Nephron (organoid): Measurements from ENCODE around the gene MYZAP.
A peak's percentile ranks its signal among the peaks of the same experiment; 100 is the strongest.

Experiments
- H3K27ac Mint-ChIP-seq, 3 experiments: 2 replicates each; pipeline ENCODE4 v1.8.0; 2020; ENCODE audit warnings: mixed read lengths in 3 of 3, mild to moderate bottlenecking in 2 of 3, moderate library complexity in 1 of 3
- H3K27me3 Mint-ChIP-seq: 2 replicates; pipeline ENCODE4 v1.8.0; 2021; ENCODE audit warnings: low read depth, mild to moderate bottlenecking, moderate library complexity, mixed read lengths
- H3K36me3 Mint-ChIP-seq: 2 replicates; pipeline ENCODE4 v1.8.0; 2020; ENCODE audit warnings: low read depth, mixed read lengths
- H3K4me1 Mint-ChIP-seq: 2 replicates; pipeline ENCODE4 v1.8.0; 2020; ENCODE audit warnings: mixed read lengths
- H3K4me3 Mint-ChIP-seq, 3 experiments: 2 replicates each; pipeline ENCODE4 v1.8.0; 2020; ENCODE audit warnings: mild to moderate bottlenecking in 3 of 3, mixed read lengths in 3 of 3, moderate library complexity in 2 of 3
- H3K9me3 Mint-ChIP-seq: 2 replicates; pipeline ENCODE4 v1.8.0; 2020; ENCODE audit warnings: mixed read lengths
- CTCF ChIP-seq, 3 experiments: fragments of 200-600 bp; sonication (generic); IDR thresholded peaks; one replicate each; pipeline ENCODE4 v1.5.0; 2021; ENCODE audit warnings: antibody characterized with exemption in 3 of 3; ENCODE audit not compliant: unreplicated experiment in 3 of 3

The MYZAP gene

DNA sequence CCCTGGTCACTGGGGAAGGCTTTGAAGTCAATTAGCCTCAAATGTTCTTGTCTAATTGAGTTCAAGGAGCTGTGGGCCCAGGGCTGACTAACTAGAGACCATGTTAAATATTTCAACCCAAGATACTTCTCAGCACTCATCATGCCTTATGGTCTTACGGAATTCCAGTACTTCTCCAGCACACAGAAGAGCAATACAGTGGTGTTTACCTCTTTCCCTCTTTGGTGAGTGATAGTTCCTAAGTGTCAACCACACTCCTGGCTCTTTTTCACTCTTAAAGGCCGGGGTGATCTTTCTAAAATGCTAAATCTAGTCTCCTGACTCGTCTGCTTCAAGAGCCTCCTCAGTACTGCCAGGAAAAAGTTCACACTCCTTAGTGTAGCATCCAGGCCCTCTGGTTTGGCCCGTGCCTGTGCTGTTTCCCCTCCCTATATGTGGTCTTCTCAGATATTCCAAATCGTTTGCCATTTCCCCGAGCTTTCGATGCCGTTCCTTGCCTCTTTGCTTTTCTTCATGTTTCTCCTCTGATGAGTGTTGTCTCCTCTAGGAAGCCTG is 4.7 kb downstream of the MYZAP start:
- H3K27me3 Mint-ChIP-seq: peaks cover 25% of the 10 kb centered on the region
- peak overlapping the region in 1 of 3 experiments; percentile 29 for H3K4me3 Mint-ChIP-seq
- peaks cover 21% of the 10 kb centered on the region for H3K4me1 Mint-ChIP-seq
- no peaks in the 10 kb centered on the region for H3K36me3 Mint-ChIP-seq
- TF ChIP-seq CTCF (IDR thresholded peaks at IDR 0.05; ENCODE audit: unreplicated experiment in 3 of 3): no peak
- H3K9me3 Mint-ChIP-seq: no peaks in the 10 kb centered on the region
- no peak overlapping the region for H3K27ac Mint-ChIP-seq

- Mint-ChIP-seq H3K4me3 (no peak overlapping the region), H3K36me3 (no peaks in the 10 kb centered on the region), H3K27me3 (peaks cover 24% of the 10 kb centered on the region), H3K4me1 (peaks cover 21% of the 10 kb centered on the region), H3K9me3 (no peaks in the 10 kb centered on the region), H3K27ac (no peak overlapping the region)
- TF ChIP-seq CTCF (IDR thresholded peaks at IDR 0.05; ENCODE audit: unreplicated experiment in 3 of 3): no peak
These were observed 5.3 kb downstream of the MYZAP start for GRCh38 chr15:57596978-57597377.

DNA sequence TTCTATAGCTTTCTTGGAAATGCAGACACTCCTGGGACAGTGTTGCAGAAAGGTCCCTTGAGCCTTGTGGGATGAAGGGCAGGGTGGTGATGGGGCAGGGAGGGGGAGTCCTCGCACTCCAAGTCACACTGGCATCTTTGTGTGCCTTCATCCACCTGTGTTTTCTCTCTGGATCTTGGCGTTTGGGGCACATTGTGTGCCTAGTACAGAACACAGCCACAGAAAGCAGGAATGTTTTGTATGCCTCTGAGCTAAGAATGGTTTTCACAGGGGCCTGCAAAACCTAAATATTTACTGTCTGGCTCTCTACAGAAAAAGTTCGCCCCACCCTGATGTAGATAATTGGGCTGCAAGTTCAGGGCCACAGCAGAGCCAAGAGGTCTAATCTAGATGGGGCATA is 5.7 kb downstream of the MYZAP start:
- H3K4me3 Mint-ChIP-seq: no peak overlapping the region
- no peaks in the 10 kb centered on the region for H3K9me3 Mint-ChIP-seq
- TF ChIP-seq CTCF (IDR thresholded peaks at IDR 0.05; ENCODE audit: unreplicated experiment in 3 of 3): no peak
- H3K27ac Mint-ChIP-seq: no peak overlapping the region
- H3K4me1 Mint-ChIP-seq: peaks cover 21% of the 10 kb centered on the region
- no peaks in the 10 kb centered on the region for H3K36me3 Mint-ChIP-seq
- peaks cover 21% of the 10 kb centered on the region for H3K27me3 Mint-ChIP-seq

GRCh38 chr15:57598346-57598745 is 6.6 kb downstream of the MYZAP start:
- Mint-ChIP-seq H3K27me3 (peaks cover 12% of the 10 kb centered on the region), H3K4me3 (no peak overlapping the region)

DNA sequence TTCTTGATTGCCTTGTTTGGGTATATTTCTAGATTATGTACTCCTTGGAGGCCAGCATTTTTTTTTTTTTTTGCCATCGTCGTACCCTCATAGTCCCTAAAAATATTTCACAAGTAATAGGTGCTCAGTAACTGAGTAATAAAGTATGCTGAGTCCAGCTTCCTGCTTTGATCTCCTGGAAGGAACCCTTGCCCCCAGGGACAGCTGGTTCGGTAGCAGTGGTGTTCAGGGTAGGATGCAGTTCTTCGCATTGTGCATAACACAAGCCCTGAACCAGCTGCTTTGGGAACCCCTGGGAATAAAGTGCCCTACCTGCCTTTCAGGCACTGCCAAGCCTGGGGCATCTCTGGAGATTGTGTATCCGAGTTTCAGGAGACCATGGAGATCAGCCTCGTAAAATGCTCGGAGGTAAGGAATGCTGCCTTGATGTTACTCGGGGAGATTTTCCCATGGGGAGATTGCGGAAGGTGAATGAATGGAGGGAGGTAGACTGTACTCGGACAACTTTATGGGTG is 7.6 kb downstream of the MYZAP start:
- Mint-ChIP-seq H3K27me3 (peaks cover 6% of the 10 kb centered on the region), H3K27ac (no peak overlapping the region), H3K36me3 (no peaks in the 10 kb centered on the region), H3K4me1 (peaks cover 17% of the 10 kb centered on the region), H3K9me3 (no peaks in the 10 kb centered on the region), H3K4me3 (no peak overlapping the region)
- TF ChIP-seq CTCF (IDR thresholded peaks at IDR 0.05; ENCODE audit: unreplicated experiment in 3 of 3): no peak

More at GRCh38 chr15:57598346-57598745, 6.6 kb downstream of the MYZAP start:
- no peaks in the 10 kb centered on the region for H3K9me3 Mint-ChIP-seq
- TF ChIP-seq CTCF (IDR thresholded peaks at IDR 0.05; ENCODE audit: unreplicated experiment in 3 of 3): no peak
- H3K27ac Mint-ChIP-seq: no peak overlapping the region
- H3K4me1 Mint-ChIP-seq: peaks cover 17% of the 10 kb centered on the region
- H3K36me3 Mint-ChIP-seq: no peaks in the 10 kb centered on the region

DNA sequence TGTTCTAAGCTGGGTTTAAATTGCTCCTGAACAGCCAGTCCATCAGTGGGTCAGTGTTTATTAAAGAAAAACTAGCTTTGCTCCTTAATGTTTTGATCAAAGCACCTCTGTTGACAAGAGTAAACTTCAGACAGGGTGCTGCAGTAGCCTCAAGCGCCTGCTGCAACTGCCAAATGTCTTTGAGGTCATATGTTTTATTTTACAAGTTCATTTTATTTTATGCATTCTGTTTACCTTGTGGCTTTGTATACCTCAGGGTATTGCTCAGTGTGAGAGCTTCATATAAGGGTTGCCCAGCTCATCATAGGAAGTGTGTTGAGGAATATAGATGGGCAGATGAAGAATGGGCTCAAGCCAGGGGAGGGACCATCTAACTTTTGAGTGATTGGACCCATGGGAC is 8.5 kb downstream of the MYZAP start:
- no peak for TF ChIP-seq CTCF (IDR thresholded peaks at IDR 0.05; ENCODE audit: unreplicated experiment in 3 of 3)
- H3K4me3 Mint-ChIP-seq: no peak overlapping the region
- H3K36me3 Mint-ChIP-seq: no peaks in the 10 kb centered on the region
- H3K9me3 Mint-ChIP-seq: no peaks in the 10 kb centered on the region
- no peak overlapping the region for H3K27ac Mint-ChIP-seq
- peaks cover 12% of the 10 kb centered on the region for H3K4me1 Mint-ChIP-seq
- H3K27me3 Mint-ChIP-seq: peaks cover 6% of the 10 kb centered on the region
